Measurements from ENCODE around the gene PDAP1. TPM values are rescaled to one million over a fixed set of nuclear protein-coding genes. Genes with fewer than 3 reads are reported as not detected.
"Not testable (repeated sequence)": the region's sequence is repeated elsewhere in the genome, so short reads cannot be mapped to it uniquely, and the experiment has no call there.

PDAP1 gene
- total RNA-seq, 2 donors from 2014 or later: 74.2 to 81.6 TPM

DNA sequence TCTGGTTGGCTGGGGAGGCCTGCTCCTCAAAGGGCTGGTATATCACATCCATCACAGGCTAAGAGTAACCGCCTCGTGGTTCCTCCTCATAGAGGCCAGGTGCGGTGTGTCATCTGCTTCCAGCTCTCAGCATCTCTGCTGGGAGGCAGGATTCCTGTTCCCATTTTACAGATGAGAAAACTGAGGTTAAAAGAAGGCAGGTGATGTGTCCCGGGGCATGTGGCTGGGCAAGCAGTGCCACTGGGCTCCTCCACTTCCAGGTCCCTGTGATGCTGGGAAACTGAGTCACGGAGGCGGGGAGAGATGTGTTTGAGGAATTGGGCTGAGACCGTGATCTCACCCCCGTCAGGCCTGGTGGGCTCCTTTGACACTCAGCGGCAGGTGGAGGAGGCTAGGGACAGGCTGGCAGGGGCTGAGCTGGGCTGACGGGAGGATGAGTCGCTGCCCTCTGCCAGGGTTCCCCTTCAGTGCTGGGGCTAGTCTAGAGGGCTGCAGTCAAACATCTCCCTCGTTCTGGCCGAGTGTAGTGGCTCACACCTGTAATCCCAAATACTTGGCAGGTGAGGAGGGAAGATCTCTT, 24.5 kb downstream of the PDAP1 start:
- intact Hi-C loops (cut with DNase I, micrococcal nuclease): no loop called here
- no peak for ATAC-seq
- no peak for DNase-seq

DNA sequence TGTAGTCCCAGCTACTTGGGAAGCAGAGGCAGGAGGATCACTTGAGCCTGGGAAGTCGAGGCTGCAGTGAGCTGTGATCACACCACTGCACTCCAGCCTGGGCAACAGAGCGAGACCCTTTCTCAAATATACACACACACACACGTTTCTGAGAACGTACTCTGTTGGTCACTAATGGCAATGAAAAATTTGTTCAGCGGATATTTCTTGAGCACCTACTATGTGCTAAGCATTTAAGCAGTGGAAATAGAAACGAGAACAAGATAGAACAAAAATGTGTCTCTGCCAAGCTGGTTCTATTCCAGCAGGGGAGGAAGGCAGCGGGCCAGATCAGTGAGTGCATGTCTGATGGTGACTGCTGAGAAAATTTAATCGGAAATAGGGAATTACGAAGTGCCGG, 25.2 kb downstream of the PDAP1 start:
- intact Hi-C loops (cut with DNase I, micrococcal nuclease): no loop called here
- no peak for DNase-seq
- ATAC-seq: no peak

DNA sequence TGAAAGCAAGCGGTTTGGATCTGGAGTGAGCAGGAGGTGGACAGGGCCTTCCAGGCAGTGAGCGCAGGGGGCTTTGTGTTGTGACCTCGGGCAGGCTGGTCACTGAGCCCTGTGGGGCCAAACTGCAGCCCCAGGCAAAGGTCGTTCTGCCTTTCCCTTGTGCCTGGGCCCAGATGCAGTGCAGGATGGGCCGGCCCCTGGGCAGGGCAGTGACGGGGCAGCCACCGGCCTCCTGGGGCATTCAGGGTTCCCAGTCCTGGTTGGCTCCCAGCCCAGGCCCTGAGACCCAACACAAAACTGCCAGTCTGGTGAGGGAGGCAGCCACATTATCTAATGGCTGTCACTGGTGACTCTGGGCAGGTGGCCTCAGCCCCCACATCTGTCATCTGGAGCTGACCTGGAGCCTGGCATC, 26.7 kb downstream of the PDAP1 start:
- no peak for DNase-seq
- ATAC-seq: no peak
- intact Hi-C loops (cut with DNase I, micrococcal nuclease): no loop called here

DNA sequence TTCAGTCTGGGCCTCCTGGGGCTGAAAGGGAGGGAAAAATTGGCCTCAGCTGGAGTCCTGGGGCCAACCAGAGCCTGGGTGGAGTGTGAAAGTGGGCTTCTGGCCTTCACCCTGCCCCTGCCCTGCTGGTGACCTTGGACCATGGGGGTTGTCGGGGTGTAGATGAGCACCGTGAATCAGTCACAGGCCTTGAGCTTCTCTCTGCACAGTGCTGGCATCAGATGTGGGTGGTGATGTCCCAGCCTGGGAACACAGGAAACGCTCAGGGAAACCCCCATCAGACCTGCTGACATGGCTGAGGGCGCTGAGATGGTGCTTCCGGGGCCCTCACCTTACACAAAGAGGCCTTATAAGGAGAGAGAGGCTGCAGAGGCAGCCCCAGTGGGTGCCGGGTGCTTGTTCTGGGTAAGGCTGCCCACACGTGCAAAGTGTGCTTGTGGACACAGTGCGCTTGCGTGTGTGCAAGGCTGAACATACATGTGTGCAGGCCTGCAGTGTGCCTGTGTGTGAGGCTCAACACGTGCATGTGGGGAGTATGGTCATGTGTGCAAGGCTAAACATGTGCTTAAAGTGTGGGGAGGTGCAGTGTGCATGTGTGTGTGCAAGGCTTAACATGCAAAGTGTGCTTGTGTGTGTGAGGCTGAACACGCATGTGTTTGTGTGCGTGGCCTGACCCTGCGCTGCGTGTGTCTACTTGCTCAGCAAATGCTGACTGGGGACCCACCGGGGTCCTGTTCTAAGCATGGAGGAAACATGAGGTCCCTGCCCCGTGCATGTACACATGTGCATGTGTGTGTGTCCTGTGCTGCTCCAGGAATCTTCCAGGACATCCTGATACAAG, 27.4 kb downstream of the PDAP1 start:
- peak; percentile 10 for ATAC-seq
- DNase-seq: peak; percentile 55 to 57
- intact Hi-C loops (cut with DNase I, micrococcal nuclease): no loop called here

DNA sequence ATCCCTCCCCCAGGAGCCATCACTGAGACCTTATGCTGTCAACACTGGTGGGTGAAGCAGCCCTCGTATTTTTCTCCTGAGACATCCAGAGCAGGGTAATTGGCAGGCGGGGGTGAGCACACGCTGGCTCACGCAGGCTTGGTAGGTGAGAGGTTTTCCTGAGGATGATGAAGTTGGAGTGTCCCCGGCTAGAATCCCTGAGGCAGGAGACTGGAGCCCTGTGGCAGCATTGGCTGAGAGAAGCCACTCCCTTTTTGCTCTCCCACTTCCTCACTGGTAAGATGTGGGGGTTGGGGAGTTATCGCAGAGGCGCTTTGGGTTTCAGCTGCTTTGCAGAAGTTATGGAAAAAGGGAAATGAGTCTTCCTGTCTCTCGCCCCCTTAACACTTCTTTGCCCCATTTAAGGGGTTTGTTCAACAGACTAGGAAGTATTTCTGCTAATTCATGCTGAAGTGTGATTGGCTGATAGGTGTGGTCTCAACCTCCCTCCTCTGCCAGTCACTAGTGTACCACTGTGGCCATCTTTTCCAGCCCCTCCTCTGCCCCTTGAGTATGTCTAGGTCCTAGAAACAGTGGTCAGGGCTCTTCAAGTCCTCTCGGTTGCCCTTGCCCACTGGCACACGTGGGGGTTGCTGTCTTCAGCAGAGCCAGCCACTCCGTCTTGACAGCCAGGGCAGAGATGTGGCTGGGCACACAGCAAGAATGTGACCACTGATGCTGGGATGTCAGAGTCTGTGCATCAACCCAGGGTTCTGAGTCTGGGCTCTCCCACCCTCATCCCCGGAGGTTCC, 28.2 kb downstream of the PDAP1 start:
- intact Hi-C loops (cut with DNase I, micrococcal nuclease): no loop called here
- peak in 1 of 2 donors; percentile 56 for DNase-seq
- no peak for ATAC-seq

DNA sequence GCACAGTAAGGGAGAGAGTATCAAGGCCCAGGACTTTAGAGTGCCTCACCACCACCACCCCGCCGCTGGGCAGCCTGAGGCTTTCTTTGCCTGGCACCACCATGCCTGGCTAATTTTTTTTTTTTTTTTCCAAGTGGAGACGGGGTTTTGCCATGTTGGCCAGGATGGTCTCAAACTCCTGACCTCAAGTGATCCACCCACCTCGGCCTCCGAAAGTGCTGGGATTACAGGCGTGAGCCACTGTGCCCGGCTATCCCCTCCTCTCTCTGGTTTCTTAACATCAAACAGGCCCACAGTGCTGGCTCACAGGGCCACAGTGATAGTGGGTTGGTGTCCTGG, 28.7 kb downstream of the PDAP1 start:
- ATAC-seq; intact Hi-C loops (cut with DNase I, micrococcal nuclease); DNase-seq: not testable (repeated sequence)

DNA sequence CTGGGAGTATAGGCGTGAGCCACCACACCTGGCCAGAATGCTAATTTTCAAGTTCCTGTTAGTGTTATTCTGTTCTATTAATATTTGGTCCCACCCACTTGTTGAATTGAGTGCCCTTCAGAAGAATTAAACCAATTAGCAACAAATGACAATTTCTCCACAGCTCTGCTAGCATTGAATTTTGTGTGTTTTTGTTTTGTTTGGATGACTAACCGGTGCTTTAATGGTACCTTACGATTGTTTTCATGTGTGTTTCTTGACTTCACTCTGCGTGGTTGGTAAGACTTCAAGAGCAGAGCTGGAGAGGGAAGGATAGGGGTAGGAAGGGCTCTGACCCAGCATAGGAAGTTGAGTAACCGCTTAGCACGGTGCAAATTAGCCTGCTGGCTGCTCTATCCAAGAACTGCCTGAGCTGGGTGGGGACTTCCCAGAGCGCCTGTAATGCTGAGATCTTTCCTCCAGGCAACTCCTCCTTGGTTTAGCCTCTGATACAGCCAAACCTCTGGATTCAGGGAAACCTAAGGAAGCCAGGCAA, 29.3 kb downstream of the PDAP1 start:
- intact Hi-C loops (cut with DNase I, micrococcal nuclease): no loop called here
- ATAC-seq (no peak), DNase-seq (peak in 1 of 2 donors; percentile 64)

DNA sequence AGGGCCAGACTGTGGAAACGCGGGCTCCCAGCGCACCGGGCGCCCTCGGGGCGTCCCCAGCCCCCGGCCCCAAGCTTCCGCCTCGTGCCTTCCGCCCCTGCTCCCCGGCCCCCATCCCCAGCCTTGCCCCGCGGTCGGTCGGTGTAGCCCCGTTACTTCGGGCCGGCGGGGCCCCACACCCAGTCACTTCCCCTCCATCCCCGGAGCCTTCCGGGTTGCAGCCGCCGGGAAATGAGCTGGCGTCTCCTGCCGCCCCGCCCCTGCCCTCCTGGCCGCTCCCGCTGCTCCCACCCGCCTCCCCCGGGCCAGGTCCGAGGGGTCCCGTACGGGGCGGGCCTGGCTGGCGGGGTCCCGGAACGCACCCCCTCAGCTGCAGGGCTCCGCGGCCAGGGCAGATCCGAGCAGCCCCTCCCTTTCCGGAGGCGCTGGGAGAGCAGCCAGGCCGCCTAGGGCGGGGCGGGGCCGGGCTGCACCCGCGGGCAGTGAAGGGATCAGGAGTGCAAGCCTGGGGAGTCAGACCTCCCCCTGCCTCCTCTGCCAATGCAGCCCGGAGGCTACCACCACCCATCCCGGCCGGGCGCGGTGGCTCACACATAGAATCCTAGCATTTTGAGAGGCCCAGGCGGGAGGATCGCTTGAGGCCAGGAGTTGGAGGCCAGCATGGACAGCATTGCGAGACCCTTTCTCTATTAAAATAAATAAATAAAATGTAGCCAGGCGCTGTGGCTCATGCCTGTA, 33.2 kb downstream of the PDAP1 start:
- ATAC-seq: peak; percentile 78
- intact Hi-C loops (cut with DNase I, micrococcal nuclease): no loop called here

DNA sequence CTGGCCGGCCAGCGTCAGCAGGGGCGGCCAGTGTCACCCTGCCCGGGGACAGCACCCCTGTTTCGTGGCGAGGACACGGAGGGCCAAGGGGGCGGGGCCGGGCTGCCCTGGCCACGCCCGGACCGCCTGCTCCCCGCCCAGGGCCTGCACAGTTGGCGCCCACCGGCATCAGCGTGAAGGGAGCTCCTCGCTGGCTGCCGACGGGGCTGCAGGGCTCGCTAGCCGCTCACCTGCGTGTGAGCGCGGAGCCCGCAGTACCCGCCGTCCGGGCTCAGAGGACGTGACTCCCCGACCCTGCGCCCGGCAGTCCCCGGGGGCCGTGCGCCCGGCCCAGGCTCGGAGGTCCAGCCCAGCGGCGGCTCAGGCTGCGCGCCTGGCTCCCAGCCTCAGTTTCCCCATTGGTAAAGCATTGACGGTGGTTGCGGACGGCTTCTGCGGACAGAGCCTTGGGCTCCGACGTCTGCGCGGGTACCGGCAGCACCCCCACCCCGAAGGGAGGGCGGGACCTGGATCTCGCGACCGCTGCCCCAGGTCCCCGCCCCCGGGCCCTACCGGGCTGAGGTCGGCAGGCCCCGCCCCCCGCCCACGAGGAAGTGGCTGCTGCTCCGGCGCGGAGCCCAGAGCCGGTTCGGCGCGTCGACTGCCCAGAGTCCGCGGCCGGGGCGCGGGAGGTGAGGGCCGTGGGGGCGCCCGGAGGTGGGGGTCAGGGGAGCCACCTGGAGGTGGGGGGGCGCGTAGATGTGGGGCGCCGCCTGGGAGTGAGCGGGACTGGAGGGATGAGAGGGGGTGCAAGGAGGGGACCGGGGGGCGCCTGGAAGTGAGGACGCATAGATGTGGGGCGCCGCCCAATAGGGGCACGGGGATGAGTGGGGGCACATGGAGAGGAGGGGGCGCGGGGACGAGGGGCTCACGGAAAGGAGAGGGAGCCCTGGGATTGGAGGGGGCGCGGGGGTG, 34.0 kb downstream of the PDAP1 start, which contains the start of gene ARPC1B:
ARPC1B (plus strand) TSS at position 620 of the 954 bp plus-strand sequence. CDS start 10,985 bp downstream, outside the sequence.
- intact Hi-C loops (cut with DNase I, micrococcal nuclease): no loop called here
- peak; percentile 66 for ATAC-seq

More for the DNA sequence above, 33.2 kb downstream of the PDAP1 start:
- peak; percentile 85 to 86 for DNase-seq

DNA sequence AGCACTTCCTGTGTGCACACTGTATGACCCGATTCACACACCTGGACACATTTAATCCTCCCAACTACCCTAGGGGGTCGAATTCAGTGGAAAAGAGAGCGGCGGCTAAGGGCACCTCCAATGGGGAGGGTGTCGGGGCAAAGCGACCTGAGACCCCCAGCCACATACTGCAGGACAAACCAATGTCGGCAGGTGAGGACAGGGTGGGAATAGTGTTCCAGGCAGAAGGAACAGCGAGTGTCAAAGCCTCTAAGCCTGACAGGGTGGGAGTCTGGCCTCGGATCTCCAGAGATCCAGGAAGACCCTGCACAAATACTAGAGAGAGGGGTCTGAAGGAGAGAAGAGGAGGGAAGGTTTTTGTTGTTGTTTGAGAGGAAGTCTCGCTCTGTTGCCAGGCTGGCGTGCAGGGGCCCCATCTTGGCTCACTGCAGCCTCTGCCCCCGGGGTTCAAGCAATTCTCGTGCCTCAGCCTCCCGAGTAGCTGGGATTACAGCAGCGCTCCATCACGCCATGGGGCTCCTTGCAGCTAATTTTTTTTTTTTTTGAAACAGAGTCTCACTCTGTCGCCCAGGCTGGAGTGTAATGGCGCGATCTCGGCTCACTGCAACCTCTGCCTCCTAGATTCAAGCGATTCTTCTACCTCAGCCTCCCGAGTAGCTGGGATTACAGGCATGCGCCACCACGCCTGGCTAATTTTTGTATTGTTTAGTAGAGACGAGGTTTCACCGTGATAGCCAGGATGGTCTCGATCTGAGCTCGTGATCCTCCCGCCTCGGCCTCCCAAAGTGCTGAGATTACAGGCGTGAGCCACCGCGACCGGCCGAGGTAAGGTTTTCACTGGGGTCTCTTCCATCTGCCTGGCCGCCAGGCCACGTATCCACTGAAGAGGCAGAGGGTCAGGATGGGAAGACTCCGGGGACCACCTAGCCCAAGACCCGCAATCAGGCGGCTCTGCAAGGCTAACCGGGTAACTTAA, 35.0 kb downstream of the PDAP1 start:
- DNase-seq (no peak), ATAC-seq (no peak)
- intact Hi-C loops (cut with DNase I, micrococcal nuclease): no loop called here

More for the DNA sequence above, 34.0 kb downstream of the PDAP1 start, which contains the start of gene ARPC1B:
- DNase-seq: peak; percentile 89 to 90

DNA sequence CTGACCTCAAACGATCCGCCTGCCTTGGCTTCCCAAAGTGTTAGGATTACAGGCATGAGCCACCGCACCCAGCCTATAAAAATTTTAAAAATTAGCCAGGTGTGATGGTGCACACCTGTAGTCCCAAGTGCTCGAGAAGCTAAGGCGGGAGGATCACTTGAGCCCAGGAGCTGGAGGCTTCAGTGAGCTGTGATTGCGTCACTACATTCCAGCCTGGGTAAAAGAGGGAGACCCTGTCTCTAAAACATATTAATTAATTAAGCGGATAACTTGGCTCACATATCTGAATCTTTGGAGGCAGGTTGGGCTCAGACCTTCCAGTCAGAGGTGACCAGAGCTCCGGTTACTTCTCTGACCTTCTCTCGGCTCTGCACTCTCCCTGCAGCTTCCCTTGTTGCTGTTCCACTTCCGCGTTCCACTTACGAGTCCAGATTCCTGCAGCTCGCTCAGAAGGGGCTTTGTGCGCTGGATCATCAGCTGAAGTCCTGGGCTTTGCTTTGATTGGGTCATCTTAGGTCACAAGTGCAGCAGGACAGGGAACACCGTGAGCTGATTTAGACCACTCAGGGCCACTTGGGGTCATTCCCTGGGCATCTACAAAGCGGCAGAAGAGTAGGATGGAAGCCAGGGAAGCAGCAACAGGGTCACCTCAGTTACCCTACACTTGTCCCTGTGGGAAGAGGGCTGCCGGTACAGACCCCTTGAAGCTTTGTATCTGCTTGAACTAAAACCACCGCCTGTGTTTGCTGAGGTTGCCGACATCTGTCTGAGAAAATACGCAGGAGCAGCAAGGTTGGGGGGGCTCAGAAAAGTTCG, 35.9 kb downstream of the PDAP1 start:
- intact Hi-C loops (cut with DNase I, micrococcal nuclease): no loop called here
- ATAC-seq: no peak
- peak; percentile 42 to 59 for DNase-seq

DNA sequence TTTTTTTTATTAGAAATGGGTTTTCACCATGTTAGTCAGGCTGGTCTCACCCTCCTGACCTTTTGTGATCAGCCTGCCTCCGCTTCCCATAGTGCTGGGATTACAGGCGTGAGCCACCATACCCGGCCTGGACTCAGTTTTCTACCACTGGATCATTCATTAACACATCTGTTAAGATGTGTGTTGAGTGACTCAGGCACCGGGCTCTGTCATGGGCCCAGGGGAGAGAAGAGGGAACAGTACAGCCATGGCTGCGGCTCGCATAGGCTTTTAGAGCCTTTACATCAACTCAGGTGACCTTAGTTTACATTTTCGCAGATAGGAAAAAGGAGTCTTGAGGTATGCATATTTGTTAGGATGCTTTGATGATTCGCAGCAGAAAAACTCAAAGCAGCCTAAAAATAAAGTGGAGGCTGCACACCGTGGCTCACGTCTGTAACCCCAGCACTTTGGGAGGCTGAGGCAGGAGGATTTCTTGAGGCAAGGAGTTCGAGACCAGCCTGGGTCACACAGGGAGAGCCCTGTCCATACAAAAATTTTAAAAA, 36.9 kb downstream of the PDAP1 start:
- DNase-seq (no peak), ATAC-seq (no peak)
- intact Hi-C loops (cut with DNase I, micrococcal nuclease): no loop called here

DNA sequence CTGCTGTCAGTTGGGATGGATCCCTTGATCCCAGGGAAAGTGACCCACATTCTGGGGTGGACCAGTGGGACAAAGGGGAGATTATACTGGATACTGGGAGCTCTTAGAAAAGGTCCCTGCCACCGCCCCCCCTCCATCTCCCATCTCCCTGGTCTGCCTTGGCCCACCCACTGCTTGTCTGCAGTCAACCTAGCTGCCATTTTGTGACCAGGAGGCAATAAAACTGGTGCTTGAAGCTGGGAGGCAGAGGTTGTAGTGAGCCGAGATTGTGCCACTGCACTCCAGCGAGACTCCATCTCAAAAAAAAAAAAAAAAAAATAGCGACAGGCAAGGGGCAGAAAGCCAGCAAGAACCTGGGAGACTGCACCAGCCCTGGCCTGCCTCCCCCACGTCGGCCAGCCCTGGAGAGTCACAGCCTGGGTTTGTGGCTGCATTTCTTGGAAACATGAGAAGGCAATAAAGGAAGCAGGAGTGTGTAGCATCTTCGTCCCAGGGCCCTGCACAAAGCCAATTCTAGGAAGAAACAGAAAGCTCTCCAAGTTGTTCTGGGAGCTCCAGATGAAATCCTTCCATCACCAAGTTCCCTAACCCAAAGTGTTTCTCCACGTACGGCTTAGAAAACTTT, 38.5 kb downstream of the PDAP1 start:
- DNase-seq (no peak), ATAC-seq (no peak)
- intact Hi-C loops (cut with DNase I, micrococcal nuclease): loop anchor here in 1 of 2 donors (10.0 kb wide), 1 partner anchor 45 kb away; no protein-coding TSS in a partner anchor

DNA sequence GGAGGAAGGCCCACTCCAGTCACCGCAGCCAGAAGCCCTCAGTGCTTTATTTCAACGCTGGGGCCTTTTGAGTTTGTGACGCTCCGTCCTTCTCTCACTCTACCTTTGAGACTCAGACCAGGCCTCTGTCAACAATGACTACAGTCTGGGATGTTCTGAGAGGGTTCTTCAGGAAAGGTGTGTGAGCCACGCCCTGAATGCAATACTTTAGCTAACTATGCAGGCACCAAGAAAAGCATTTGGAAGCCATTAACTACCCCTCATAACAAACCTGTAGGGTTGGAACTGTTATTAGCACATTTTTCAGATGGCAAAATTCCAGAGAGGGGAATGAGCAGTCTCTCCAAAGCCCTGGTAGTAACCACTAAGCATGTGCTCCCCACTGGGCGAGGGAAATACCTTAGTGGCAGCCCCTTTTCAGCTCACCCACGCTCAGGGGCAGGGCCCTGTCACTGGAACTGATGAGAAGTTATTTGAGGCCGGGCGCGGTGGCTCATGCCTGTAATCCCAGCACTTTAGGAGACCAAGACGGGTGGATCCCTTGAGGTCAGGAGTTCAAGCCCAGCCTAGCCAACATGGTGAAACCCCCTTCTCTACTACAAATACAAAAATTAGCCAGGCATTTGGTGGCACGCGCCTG, 39.5 kb downstream of the PDAP1 start:
- no peak for ATAC-seq
- DNase-seq: no peak

More for the DNA sequence above, 39.5 kb downstream of the PDAP1 start:
- intact Hi-C loops (cut with DNase I, micrococcal nuclease): loop anchor here in 1 of 2 donors (10.0 kb wide), 1 partner anchor 46 kb away; no protein-coding TSS in a partner anchor
